Omental fat pad (tissue), 4 donors: ENCODE data around the gene SHC3. TPM values are rescaled to one million over a fixed set of nuclear protein-coding genes. Genes with fewer than 3 reads are reported as not detected.

ENCODE experiments used
- ATAC-seq: fragments of 150-250 bp; one replicate; pipeline ENCODE4 v1.9.1; 2016; ENCODE audit warnings: mild to moderate bottlenecking, moderate library complexity; ENCODE audit not compliant: low FRiP score
- DNase-seq: peaks from one replicate; pipeline ENCODE4 v3.0.0-alpha.2; 2019; ENCODE audit warnings: low spot score
- total RNA-seq, 4 donors: library from RNA; depleted of rRNA; stranded (reverse); fragments of >200 nt; gene quantifications; one replicate each; pipeline ENCODE4 v1.1.0, GENCODE V29; 2016
- TF ChIP-seq, protein P1 (sequence below), 3 donors: fragments of 450-650 bp; IDR thresholded peaks; one replicate each; pipeline ENCODE4 v1.5.1; 2016 to 2017; ENCODE audit warnings: antibody characterized with exemption in 3 of 3, mild to moderate bottlenecking in 3 of 3, moderate library complexity in 2 of 3

Gene SHC3
- total RNA-seq, 4 donors from 2014 or later, result 1.1 to 7.4 (median 3.1) TPM

DNA sequence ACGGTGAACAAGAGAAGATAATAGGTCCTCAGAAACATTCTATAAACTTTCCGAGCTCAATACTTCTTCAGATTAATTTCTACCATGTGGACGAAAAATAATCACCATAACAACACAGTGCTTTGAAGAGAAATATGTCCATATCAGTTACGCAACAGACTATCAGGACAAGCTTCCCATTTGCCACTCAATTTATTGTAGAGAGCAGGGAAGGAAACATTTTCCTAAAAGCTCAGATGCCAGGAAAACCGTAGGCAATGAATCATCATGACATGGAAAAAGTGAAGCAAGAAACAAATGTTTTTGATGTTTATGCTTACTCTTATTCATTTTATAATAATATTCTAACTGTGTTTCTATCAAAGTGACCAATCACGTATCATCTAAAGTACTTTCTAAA is 99.8 kb downstream of the SHC3 start:
- peak; percentile 74 for ATAC-seq
- no peak for DNase-seq
- TF ChIP-seq, protein P1, sequence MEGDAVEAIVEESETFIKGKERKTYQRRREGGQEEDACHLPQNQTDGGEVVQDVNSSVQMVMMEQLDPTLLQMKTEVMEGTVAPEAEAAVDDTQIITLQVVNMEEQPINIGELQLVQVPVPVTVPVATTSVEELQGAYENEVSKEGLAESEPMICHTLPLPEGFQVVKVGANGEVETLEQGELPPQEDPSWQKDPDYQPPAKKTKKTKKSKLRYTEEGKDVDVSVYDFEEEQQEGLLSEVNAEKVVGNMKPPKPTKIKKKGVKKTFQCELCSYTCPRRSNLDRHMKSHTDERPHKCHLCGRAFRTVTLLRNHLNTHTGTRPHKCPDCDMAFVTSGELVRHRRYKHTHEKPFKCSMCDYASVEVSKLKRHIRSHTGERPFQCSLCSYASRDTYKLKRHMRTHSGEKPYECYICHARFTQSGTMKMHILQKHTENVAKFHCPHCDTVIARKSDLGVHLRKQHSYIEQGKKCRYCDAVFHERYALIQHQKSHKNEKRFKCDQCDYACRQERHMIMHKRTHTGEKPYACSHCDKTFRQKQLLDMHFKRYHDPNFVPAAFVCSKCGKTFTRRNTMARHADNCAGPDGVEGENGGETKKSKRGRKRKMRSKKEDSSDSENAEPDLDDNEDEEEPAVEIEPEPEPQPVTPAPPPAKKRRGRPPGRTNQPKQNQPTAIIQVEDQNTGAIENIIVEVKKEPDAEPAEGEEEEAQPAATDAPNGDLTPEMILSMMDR (IDR thresholded peaks at IDR 0.05), result no peak

DNA sequence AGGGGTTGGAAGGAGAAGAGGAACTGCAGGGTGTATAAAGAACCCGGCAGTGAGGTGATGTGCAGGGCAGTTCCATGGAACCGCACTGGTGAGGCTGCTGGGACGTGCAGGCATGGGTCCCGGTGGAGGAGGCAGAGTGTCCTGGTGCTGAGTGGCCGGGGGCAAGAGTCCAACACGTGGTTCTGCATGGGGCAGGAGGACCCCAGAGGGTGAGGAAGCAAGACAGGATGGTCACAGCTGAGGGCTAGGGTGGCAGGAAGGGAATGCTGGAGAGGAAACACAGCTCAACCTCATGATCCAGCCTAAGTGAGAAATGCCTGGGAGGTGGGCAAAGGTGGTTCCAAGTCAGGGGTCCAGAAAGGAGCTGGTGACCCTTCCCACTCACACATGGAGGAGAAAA is 100.2 kb downstream of the SHC3 start:
- DNase-seq (no peak), ATAC-seq (peak; percentile 20)
- TF ChIP-seq, protein P1 (IDR thresholded peaks at IDR 0.05), result no peak

DNA sequence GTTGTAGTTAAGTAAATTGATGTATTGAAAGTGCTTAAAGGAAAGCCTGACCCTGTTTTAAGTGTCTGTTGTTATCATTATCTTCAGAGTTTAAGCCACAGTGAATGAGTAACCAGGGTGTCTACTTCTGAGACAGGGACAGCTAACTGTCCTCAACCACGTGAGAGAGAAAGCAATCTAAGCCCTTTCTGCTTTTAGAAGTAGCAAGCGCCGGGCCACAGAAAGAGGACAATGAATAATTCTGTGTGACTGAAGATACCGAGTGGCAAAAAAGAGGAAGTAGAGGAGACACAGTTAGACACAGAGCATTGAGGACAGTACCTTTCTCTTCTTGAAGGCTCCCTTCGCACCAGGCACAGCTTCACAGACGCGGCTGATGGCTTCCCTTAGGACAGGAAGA is 101.1 kb downstream of the SHC3 start:
- DNase-seq (no peak), ATAC-seq (no peak)
- TF ChIP-seq, protein P1 (IDR thresholded peaks at IDR 0.05), result no peak

DNA sequence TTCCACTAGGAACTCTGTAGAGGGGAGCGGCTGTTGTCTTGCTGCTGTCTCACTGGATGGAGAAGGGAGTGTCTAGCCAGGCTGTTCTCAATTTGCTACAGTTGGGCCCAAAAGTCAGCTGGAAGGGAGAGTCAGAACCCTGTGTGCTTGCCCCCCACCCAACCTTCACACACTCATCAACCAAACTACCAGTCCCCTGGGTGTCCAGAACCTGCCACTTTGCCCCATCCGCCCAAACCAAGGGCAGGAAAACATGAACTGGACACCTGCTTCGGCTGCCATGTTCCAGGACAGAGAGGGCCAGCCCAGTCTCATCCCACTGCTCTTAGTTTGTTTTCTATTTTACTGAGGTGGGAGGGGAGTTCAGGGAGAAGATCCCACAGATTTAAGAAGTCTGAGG is 105.2 kb downstream of the SHC3 start:
- ATAC-seq, result no peak
- TF ChIP-seq, protein P1 (IDR thresholded peaks at IDR 0.05), result no peak
- DNase-seq, result no peak

DNA sequence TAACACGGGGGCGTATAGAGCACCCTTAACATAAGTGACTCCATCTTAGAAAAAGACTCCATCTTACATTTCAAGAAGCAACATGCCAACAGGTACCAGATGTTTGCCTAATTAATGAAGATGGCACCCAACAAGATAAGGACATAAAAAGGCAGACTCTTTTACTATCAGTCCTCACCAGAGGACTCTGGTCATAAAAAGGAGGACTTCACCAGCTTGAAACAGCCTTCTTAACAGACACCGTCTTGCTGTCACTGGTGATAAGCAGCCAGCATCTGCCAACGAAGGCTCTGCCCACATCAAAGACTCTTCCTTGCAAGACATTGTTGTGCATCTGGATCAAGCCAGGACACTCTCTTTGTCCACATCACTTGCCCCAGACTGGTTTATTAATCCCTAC is 107.0 kb downstream of the SHC3 start:
- ATAC-seq (no peak), DNase-seq (no peak)
- TF ChIP-seq, protein P1 (IDR thresholded peaks at IDR 0.05), result no peak

DNA sequence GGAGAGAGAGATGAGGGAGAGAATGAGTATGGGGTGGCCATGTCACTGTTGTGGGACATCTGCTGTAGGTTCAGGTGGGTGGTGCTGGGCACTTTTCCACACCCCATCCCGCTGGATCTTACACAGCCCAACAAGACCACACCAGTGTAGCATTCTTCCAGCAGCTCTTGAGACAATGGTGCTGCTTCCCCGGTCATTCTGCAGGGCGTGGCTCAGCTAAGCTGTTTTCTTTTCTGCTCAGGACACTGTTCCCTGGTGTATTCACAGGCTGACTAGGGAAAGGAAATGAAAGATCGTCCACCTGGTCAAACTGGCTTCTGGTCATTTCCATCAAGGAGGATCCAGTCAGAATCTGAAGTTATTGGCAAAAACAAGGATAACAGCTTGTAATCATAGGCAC is 111.8 kb downstream of the SHC3 start:
- TF ChIP-seq, protein P1 (IDR thresholded peaks at IDR 0.05), result no peak
- DNase-seq (no peak), ATAC-seq (no peak)

DNA sequence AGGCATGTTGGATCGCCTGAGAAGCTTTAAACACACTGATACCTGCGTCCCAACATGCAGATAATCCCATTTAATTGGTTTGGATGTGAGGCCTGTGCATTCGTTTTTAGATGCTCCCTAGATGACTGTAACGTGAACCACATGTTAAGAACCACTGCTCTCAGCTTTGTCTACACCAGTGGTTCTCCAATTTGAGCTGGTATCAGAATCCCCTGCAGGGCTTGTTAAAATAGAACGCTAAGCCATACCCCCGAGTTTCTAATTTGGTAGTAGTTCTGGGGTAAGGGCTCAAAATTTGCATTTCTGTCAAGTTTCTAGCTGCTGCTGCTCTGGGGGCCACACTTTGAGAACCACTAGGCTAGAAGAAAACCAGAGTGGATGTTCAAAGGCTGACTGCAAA is 112.7 kb downstream of the SHC3 start:
- DNase-seq, result no peak
- no peak for ATAC-seq
- TF ChIP-seq, protein P1 (IDR thresholded peaks at IDR 0.05), result no peak
